AG04449 (cell line): ENCODE measurements around the gene ASPG.

Source experiments
- CTCF ChIA-PET: fragments of 350-600 bp; formaldehyde crosslinking; extraction: SDS; loops from one replicate; lab custom pipeline; 2021; ENCODE audit warnings: antibody characterized with exemption; lab: Yijun Ruan, JAX
- POLR2A ChIA-PET: fragments of 400-600, 350-600 bp; formaldehyde crosslinking; extraction: SDS; loops from one replicate; lab custom pipeline; 2020; ENCODE audit warnings: antibody characterized with exemption, inconsistent platforms; lab: Yijun Ruan, JAX
- DNase-seq: peaks from one replicate; pipeline ENCODE4 v3.0.0-alpha.2; 2010; ENCODE audit warnings: low read depth, low spot score
- H3K4me3 ChIP-seq: 2 replicates; pipeline ENCODE4 v1.5.1; 2011; ENCODE audit warnings: low read depth, mild to moderate bottlenecking, control low read depth, low read length
- CTCF ChIP-seq: IDR thresholded peaks from one replicate; pipeline ENCODE4 v1.5.1; 2011; ENCODE audit warnings: mild to moderate bottlenecking, moderate library complexity, low read length, control low read depth, inconsistent platforms; ENCODE audit not compliant: insufficient read depth; ENCODE audit errors: missing control alignments

ASPG gene

GRCh38 chr14:104141621-104142091 lies 56.2 kb downstream of the ASPG start:
- CTCF ChIA-PET: interaction anchor here (1.2 to 1.4 kb wide), 2 partner anchors 13 to 423 kb away, joined by 3 to 4 read pairs; no protein-coding TSS in a partner anchor

GRCh38 chr14:104142136-104142945 lies 56.8 kb downstream of the ASPG start:
- no peak for TF ChIP-seq CTCF
- CTCF ChIA-PET: interaction anchor here (1.4 kb wide), 1 partner anchor 14 kb away, joined by 3 read pairs; no protein-coding TSS in a partner anchor

More at GRCh38 chr14:104141621-104142091, 56.2 kb downstream of the ASPG start:
- no peak overlapping the region for H3K4me3 ChIP-seq
- TF ChIP-seq CTCF: no peak
- DNase-seq: no peak
- POLR2A ChIA-PET: no interaction called here

GRCh38 chr14:104142946-104143470 lies 57.5 kb downstream of the ASPG start:
- H3K4me3 ChIP-seq: no peak overlapping the region
- TF ChIP-seq CTCF: no peak
- POLR2A ChIA-PET: no interaction called here
- DNase-seq: no peak
- CTCF ChIA-PET: no interaction called here

More at GRCh38 chr14:104142136-104142945, 56.8 kb downstream of the ASPG start:
- DNase-seq: no peak
- no peak overlapping the region for H3K4me3 ChIP-seq
- POLR2A ChIA-PET: no interaction called here

- POLR2A ChIA-PET: no interaction called here
These were observed 58.3 kb downstream of the ASPG start for GRCh38 chr14:104143521-104144452.

GRCh38 chr14:104144453-104144790 lies 58.9 kb downstream of the ASPG start:
- H3K4me3 ChIP-seq: no peak overlapping the region
- CTCF ChIA-PET: interaction anchor here (0.9 kb wide), 1 partner anchor 13 kb away, joined by 3 read pairs; no protein-coding TSS in a partner anchor
- POLR2A ChIA-PET: no interaction called here

More at GRCh38 chr14:104143521-104144452, 58.3 kb downstream of the ASPG start:
- no peak for TF ChIP-seq CTCF
- DNase-seq: no peak
- no peak overlapping the region for H3K4me3 ChIP-seq
- CTCF ChIA-PET: interaction anchor here (0.9 kb wide), 1 partner anchor 12 kb away, joined by 3 read pairs; no protein-coding TSS in a partner anchor

More at GRCh38 chr14:104144453-104144790, 58.9 kb downstream of the ASPG start:
- no peak for DNase-seq
- TF ChIP-seq CTCF: no peak
